HCT116 (cell line): ENCODE results near the gene ATP7B. TPM values are rescaled to one million over a fixed set of nuclear protein-coding genes. Genes with fewer than 3 reads are reported as not detected.
A peak's percentile ranks its signal among the peaks of the same experiment; 100 is the strongest.

Source experiments
- ATAC-seq: fragments of 200-7000 bp; cut with Tn5 transposase; 2 replicates; pipeline ENCODE4 v1.9.1; 2020; ENCODE audit warnings: mild to moderate bottlenecking, moderate library complexity
- BruUV-seq: library from RNA; stranded (reverse); fragments of 400-500 nt; replicated peaks from 2 replicates; lab custom pipeline; 2021; lab: Mats Ljungman, UMichigan
- CTCF ChIA-PET: fragments of 300-600 bp; sonication (Branson Sonifier 250); formaldehyde crosslinking; loops from one replicate; lab custom pipeline; 2021; ENCODE audit warnings: antibody characterized with exemption; lab: Charles Lee
- POLR2A ChIA-PET: fragments of 300-600, 350-600 bp; sonication (Branson Sonifier 250); formaldehyde crosslinking; loops from one replicate; lab custom pipeline; 2021; ENCODE audit warnings: antibody characterized with exemption; lab: Charles Lee
- RAD21 ChIA-PET, 2 experiments: fragments of 300-600 bp; sonication (Branson Sonifier 250); formaldehyde crosslinking; loops; one replicate each; lab custom pipeline; 2023; ENCODE audit warnings: low total read pairs in 2 of 2; ENCODE audit not compliant: uncharacterized antibody in 2 of 2, unreplicated experiment in 2 of 2, low non-redundant PET in 1 of 2; lab: Charles Lee
- DNase-seq: peaks from one replicate; pipeline ENCODE4 v3.0.0-alpha.2; 2010; ENCODE audit warnings: low read depth, low spot score
- H2AFZ ChIP-seq: fragments of 200-600 bp; shearing (Covaris generic), sonication (generic); 2 replicates; pipeline ENCODE4 v1.6.1; 2017; ENCODE audit warnings: low read depth, mixed run types, mixed read lengths, antibody characterized with exemption, low read length; ENCODE audit not compliant: poor library complexity, severe bottlenecking
- H3K27ac ChIP-seq: 2 replicates; pipeline ENCODE4 v1.5.1; 2012; ENCODE audit warnings: low read depth, low read length
- H3K27me3 ChIP-seq: fragments of 200-600 bp; sonication (generic); 2 replicates; pipeline ENCODE4 v1.6.1; 2016; ENCODE audit warnings: mixed run types, low read length, mixed read lengths; ENCODE audit not compliant: insufficient read depth
- H3K36me3 ChIP-seq, 2 experiments: fragments of 200-500 bp in 1 of 2; fragments of 200-600 bp in 1 of 2; sonication (Bioruptor generic) in 1 of 2; sonication (generic) in 1 of 2; 2 replicates each; pipeline versions ENCODE4 v1.5.1 to v1.6.1; 2014 to 2016; ENCODE audit warnings: low read length in 2 of 2, inconsistent platforms in 1 of 2, mixed read lengths in 1 of 2, mixed run types in 1 of 2; ENCODE audit not compliant: insufficient read depth in 2 of 2, control insufficient read depth in 1 of 2
- H3K4me1 ChIP-seq, 2 experiments: fragments of 200-600 bp in 1 of 2; sonication (generic) in 1 of 2; 2 replicates each; pipeline versions ENCODE4 v1.5.1 to v1.6.1; 2012 to 2017; ENCODE audit warnings: low read length in 2 of 2, inconsistent platforms in 1 of 2, mild to moderate bottlenecking in 1 of 2, mixed read lengths in 1 of 2, mixed run types in 1 of 2, moderate library complexity in 1 of 2; ENCODE audit not compliant: insufficient read depth in 2 of 2, control insufficient read depth in 1 of 2
- H3K4me2 ChIP-seq: fragments of 200-600 bp; sonication (generic); 2 replicates; pipeline ENCODE4 v1.6.1; 2017; ENCODE audit warnings: mixed run types, low read length, mixed read lengths
- H3K4me3 ChIP-seq, 2 experiments: fragments of 200-600 bp in 1 of 2; sonication (generic) in 1 of 2; replicated peaks in 1 of 2; 2 replicates each; pipeline ENCODE4 v1.5.1; 2011 to 2016; ENCODE audit warnings: low read length in 2 of 2, control low read depth in 1 of 2, low read depth in 1 of 2, mild to moderate bottlenecking in 1 of 2, mixed read lengths in 1 of 2, mixed run types in 1 of 2
- H3K79me2 ChIP-seq: fragments of 200-600 bp; sonication (generic); 2 replicates; pipeline ENCODE4 v1.6.1; 2017; ENCODE audit warnings: mild to moderate bottlenecking, mixed run types, low read length, moderate library complexity, mixed read lengths; ENCODE audit not compliant: insufficient read depth
- H3K9ac ChIP-seq: fragments of 200-600 bp; sonication (generic); 2 replicates; pipeline ENCODE4 v1.6.1; 2016; ENCODE audit warnings: low read length, mixed read lengths
- H3K9me2 ChIP-seq: fragments of 200-600 bp; sonication (generic), shearing (Covaris generic); 2 replicates; pipeline ENCODE4 v1.6.1; 2017; ENCODE audit warnings: mixed run types, mild to moderate bottlenecking, moderate library complexity; ENCODE audit not compliant: insufficient read depth
- H3K9me3 ChIP-seq, 2 experiments: fragments of 200-500 bp in 1 of 2; fragments of 200-600 bp in 1 of 2; sonication (Bioruptor generic) in 1 of 2; sonication (generic) in 1 of 2; 2 replicates each; pipeline ENCODE4 v1.6.1; 2014 to 2017; ENCODE audit warnings: low read length in 2 of 2, mixed read lengths in 2 of 2, inconsistent platforms in 1 of 2, low read depth in 1 of 2, mild to moderate bottlenecking in 1 of 2, mixed run types in 1 of 2, moderate library complexity in 1 of 2; ENCODE audit not compliant: control insufficient read depth in 1 of 2, insufficient read depth in 1 of 2
- H4K20me1 ChIP-seq: fragments of 200-600 bp; sonication (generic), shearing (Covaris generic); 2 replicates; pipeline ENCODE4 v1.6.1; 2017; ENCODE audit warnings: mixed run types, mild to moderate bottlenecking, moderate library complexity; ENCODE audit not compliant: insufficient read depth
- CBX3 ChIP-seq: IDR thresholded peaks from 2 replicates; pipeline ENCODE4 v1.6.1; 2012; ENCODE audit warnings: low read depth
- CTCF ChIP-seq, 3 experiments: fragments of 200-600 bp in 1 of 3; sonication (generic) in 1 of 3; IDR thresholded peaks in 2 of 3; conservative IDR thresholded peaks in 1 of 3; 2 replicates each; pipeline ENCODE4 v1.5.1; 2012 to 2017; ENCODE audit warnings: low read depth in 2 of 3, low read length in 2 of 3, antibody characterized with exemption in 1 of 3, borderline replicate concordance in 1 of 3, control low read depth in 1 of 3, mild to moderate bottlenecking in 1 of 3, mixed read lengths in 1 of 3, mixed run types in 1 of 3, moderate library complexity in 1 of 3; ENCODE audit not compliant: insufficient read depth in 1 of 3
- ELF1 ChIP-seq: IDR thresholded peaks from 2 replicates; pipeline ENCODE4 v1.6.1; 2012; ENCODE audit warnings: low read depth, borderline replicate concordance
- FOSL1 ChIP-seq: IDR thresholded peaks from 2 replicates; pipeline ENCODE4 v1.6.1; 2012; ENCODE audit warnings: low read depth
- MAX ChIP-seq: IDR thresholded peaks from 2 replicates; pipeline ENCODE4 v1.6.1; 2012
- RAD21 ChIP-seq: IDR thresholded peaks from 2 replicates; pipeline ENCODE4 v1.6.1; 2012; ENCODE audit warnings: low read depth, mild to moderate bottlenecking
- REST ChIP-seq: IDR thresholded peaks from 2 replicates; pipeline ENCODE4 v1.6.1; 2012; ENCODE audit warnings: low read depth
- TCF7L2 ChIP-seq: IDR thresholded peaks from 2 replicates; pipeline ENCODE4 v1.7.0; 2011; ENCODE audit warnings: borderline replicate concordance, inconsistent platforms; ENCODE audit not compliant: insufficient read depth, insufficient read length; ENCODE audit errors: extremely low read depth
- YY1 ChIP-seq: IDR thresholded peaks from 2 replicates; pipeline ENCODE4 v1.6.1; 2011; ENCODE audit warnings: low read length, low read depth, moderate library complexity, mild to moderate bottlenecking; ENCODE audit not compliant: insufficient replicate concordance; ENCODE audit errors: extremely low read depth
- intact Hi-C: fragments of 100-400 bp; cut with micrococcal nuclease; formaldehyde crosslinking; loops from 2 replicates; pipeline ENCODE4 v1.10.0; 2022
- total RNA-seq: library from RNA; stranded (reverse); gene quantifications from one replicate; pipeline ENCODE4 v1.2.1, GENCODE V29; 2021; ENCODE audit not compliant: unreplicated experiment

ATP7B gene
- total RNA-seq, 1 experiment from 2014 or later, result 10.3 TPM

GRCh38 chr13:51913421-51914136, 97.7 kb downstream of the ATP7B start:
- intact Hi-C loops, result no loop called here
- no peak overlapping the region for H2AFZ ChIP-seq
- no peaks in the 10 kb centered on the region for H3K79me2 ChIP-seq
- no peaks in the 10 kb centered on the region for H3K9me3 ChIP-seq
- no peak overlapping the region for H3K27ac ChIP-seq
- H3K9me2 ChIP-seq, result no peaks in the 10 kb centered on the region
- TF ChIP-seq CTCF (IDR thresholded peaks at IDR 0.05 in 2 of 3, conservative IDR thresholded peaks at IDR 0.05 in 1 of 3; ENCODE audit: borderline replicate concordance in 1 of 3, insufficient read depth in 1 of 3, low read depth in 2 of 3, low read length in 2 of 3), result peak in 1 of 3 experiments; percentile 13; a peak in 1 of 6 replicates
- no peak for TF ChIP-seq RAD21
- DNase-seq (no peak), ATAC-seq (peak; percentile 59)
- no peak overlapping the region for H3K9ac ChIP-seq
- ChIA-PET POLR2A (no interaction called here), RAD21 (no interaction called here), CTCF (interaction anchor here (0.6 to 1.0 kb wide), 2 partner anchors 10 to 537 kb away, joined by 3 read pairs; partner anchors contain the start of gene VPS36)
- no peak overlapping the region for H3K4me2 ChIP-seq
- BruUV-seq, result no TSS peak
- no peaks in the 10 kb centered on the region for H3K27me3 ChIP-seq
- no peak overlapping the region for H3K4me3 ChIP-seq
- H3K4me1 ChIP-seq, result no peaks in the 10 kb centered on the region
- H4K20me1 ChIP-seq, result no peaks in the 10 kb centered on the region
- no peaks in the 10 kb centered on the region for H3K36me3 ChIP-seq

GRCh38 chr13:51912511-51913225, 98.6 kb downstream of the ATP7B start:
- Histone ChIP-seq H3K27me3 (no peaks in the 10 kb centered on the region), H3K9me3 (no peaks in the 10 kb centered on the region), H3K9ac (no peak overlapping the region), H3K36me3 (no peaks in the 10 kb centered on the region), H2AFZ (no peak overlapping the region), H3K4me2 (no peak overlapping the region), H3K4me3 (no peak overlapping the region), H4K20me1 (no peaks in the 10 kb centered on the region), H3K9me2 (no peaks in the 10 kb centered on the region), H3K27ac (no peak overlapping the region), H3K79me2 (no peaks in the 10 kb centered on the region), H3K4me1 (no peaks in the 10 kb centered on the region)
- RAD21 ChIA-PET, result no interaction called here
- ATAC-seq (no peak), DNase-seq (no peak)
- POLR2A ChIA-PET, result no interaction called here
- CTCF ChIA-PET, result interaction anchor here (0.6 kb wide), 1 partner anchor 538 kb away, joined by 3 read pairs; the partner anchor contains the start of gene VPS36
- intact Hi-C loops, result no loop called here
- no TSS peak for BruUV-seq
- TF ChIP-seq TCF7L2, result no peak
- TF ChIP-seq REST, result no peak
- TF ChIP-seq YY1, result no peak
- TF ChIP-seq MAX, result no peak
- TF ChIP-seq CBX3, result no peak
- TF ChIP-seq ELF1, result no peak
- TF ChIP-seq FOSL1, result no peak
